Panc1 (cell line): Measurements from ENCODE around the gene USP6NL. TPM values are rescaled to one million over a fixed set of nuclear protein-coding genes. Genes with fewer than 3 reads are reported as not detected.

Source experiments
- ATAC-seq: fragments of 200-7000 bp; cut with Tn5 transposase; 2 replicates; pipeline ENCODE4 v1.9.1; 2020; ENCODE audit warnings: mild to moderate bottlenecking, moderate library complexity
- BruUV-seq: library from RNA; stranded (reverse); fragments of 400-500 nt; replicated peaks from 2 replicates; lab custom pipeline; 2021; lab: Mats Ljungman, UMichigan
- CTCF ChIA-PET: fragments of 300-600 bp; sonication (Branson Sonifier 250); formaldehyde crosslinking; loops from one replicate; lab custom pipeline; 2022; ENCODE audit warnings: antibody characterized with exemption; lab: Charles Lee
- POLR2A ChIA-PET: fragments of 300-600 bp; sonication (Branson Sonifier 250); formaldehyde crosslinking; loops from one replicate; lab custom pipeline; 2022; ENCODE audit warnings: antibody characterized with exemption; lab: Charles Lee
- DNase-seq: peaks from one replicate; pipeline ENCODE4 v3.0.0-alpha.2; 2010; ENCODE audit warnings: low read depth, low spot score
- H3K27ac ChIP-seq: 2 replicates; pipeline ENCODE4 v1.5.1; 2011; ENCODE audit warnings: mild to moderate bottlenecking, low read length, inconsistent platforms
- H3K27me3 ChIP-seq: fragments of 200-500 bp; sonication (Bioruptor generic); 2 replicates; pipeline ENCODE4 v1.6.0; 2014; ENCODE audit warnings: low read length, inconsistent platforms; ENCODE audit not compliant: control insufficient read depth, insufficient read depth
- H3K36me3 ChIP-seq: fragments of 200-500 bp; sonication (Bioruptor generic); 2 replicates; pipeline ENCODE4 v1.5.1; 2014; ENCODE audit warnings: inconsistent platforms, mild to moderate bottlenecking, low read length, moderate library complexity; ENCODE audit not compliant: control insufficient read depth, insufficient read depth
- H3K4me1 ChIP-seq: 2 replicates; pipeline ENCODE4 v1.5.1; 2011; ENCODE audit warnings: inconsistent platforms, mild to moderate bottlenecking, low read length, moderate library complexity; ENCODE audit not compliant: control insufficient read depth, insufficient read depth
- H3K4me3 ChIP-seq, 2 experiments: 2 replicates each; pipeline ENCODE4 v1.5.1; 2011 to 2012; ENCODE audit warnings: low read depth in 2 of 2, low read length in 2 of 2, mild to moderate bottlenecking in 2 of 2, inconsistent platforms in 1 of 2, moderate library complexity in 1 of 2
- H3K9me3 ChIP-seq: fragments of 200-500 bp; sonication (Bioruptor generic); 2 replicates; pipeline ENCODE4 v1.5.1; 2014; ENCODE audit warnings: low read depth, mild to moderate bottlenecking, inconsistent platforms, low read length, moderate library complexity; ENCODE audit not compliant: control insufficient read depth, insufficient read depth
- CTCF ChIP-seq: fragments of 450-650 bp; IDR thresholded peaks from 2 replicates; pipeline ENCODE4 v1.5.1; 2017; ENCODE audit warnings: mild to moderate bottlenecking
- POLR2AphosphoS5 ChIP-seq: IDR thresholded peaks from 2 replicates; pipeline ENCODE4 v1.6.1; 2012; ENCODE audit warnings: mild to moderate bottlenecking, low read depth, low read length, moderate library complexity
- REST ChIP-seq, 2 experiments: IDR thresholded peaks; 2 replicates each; pipeline ENCODE4 v1.6.1; 2011 to 2012; ENCODE audit warnings: low read depth in 2 of 2, control low read depth in 1 of 2, low read length in 1 of 2, mild to moderate bottlenecking in 1 of 2, moderate library complexity in 1 of 2; ENCODE audit not compliant: insufficient read depth in 1 of 2
- SIN3A ChIP-seq: IDR thresholded peaks from 2 replicates; pipeline ENCODE4 v1.6.1; 2012; ENCODE audit warnings: low read depth, mild to moderate bottlenecking, low read length, moderate library complexity, borderline replicate concordance; ENCODE audit not compliant: insufficient read depth
- TCF7L2 ChIP-seq: IDR thresholded peaks from 2 replicates; pipeline ENCODE4 v1.6.1; 2011; ENCODE audit warnings: mild to moderate bottlenecking, low read depth, low read length, inconsistent platforms
- in situ Hi-C: cut with HindIII; loops from 2 replicates; pipeline ENCODE4 v1.10.0; 2016; ENCODE audit warnings: low sequenced_read_pairs, low pct_unique_long_range_greater_than_20kb
- intact Hi-C: fragments of 100-400 bp; cut with micrococcal nuclease; formaldehyde crosslinking; loops from one replicate; pipeline ENCODE4 v1.10.0; 2022; ENCODE audit not compliant: unreplicated experiment
- total RNA-seq: library from RNA; stranded (reverse); gene quantifications from one replicate; pipeline ENCODE4 v1.2.1, GENCODE V29; 2021; ENCODE audit not compliant: unreplicated experiment

USP6NL gene
- total RNA-seq, 1 experiment from 2014 or later = 13.9 TPM

- BruUV-seq = no TSS peak
- in situ Hi-C loops (no loop called here), intact Hi-C loops (no loop called here)
- ATAC-seq = no peak
- H3K4me1 ChIP-seq = no peaks in the 10 kb centered on the region
- no peak overlapping the region for H3K27ac ChIP-seq
- ChIA-PET CTCF (no interaction called here), POLR2A (no interaction called here)
- H3K4me3 ChIP-seq = no peak overlapping the region
- H3K36me3 ChIP-seq = no peaks in the 10 kb centered on the region
- DNase-seq = no peak
- H3K9me3 ChIP-seq = no peaks in the 10 kb centered on the region
- TF ChIP-seq POLR2AphosphoS5 (no peak), TCF7L2 (no peak), SIN3A (no peak), REST (IDR thresholded peaks at IDR 0.05; ENCODE audit: insufficient read depth in 1 of 2, low read depth in 2 of 2, low read length in 1 of 2) (no peak), CTCF (no peak)
- H3K27me3 ChIP-seq = no peaks in the 10 kb centered on the region
Measured at GRCh38 chr10:11625019-11625735, 13.7 kb upstream of the USP6NL start.

- intact Hi-C loops = no loop called here
- Histone ChIP-seq H3K4me1 (peaks cover under 1% of the 10 kb centered on the region; the same call in 1 of the 2 replicates), H3K4me3 (no peak overlapping the region), H3K9me3 (no peaks in the 10 kb centered on the region), H3K27me3 (no peaks in the 10 kb centered on the region), H3K27ac (no peak overlapping the region), H3K36me3 (no peaks in the 10 kb centered on the region)
- ChIA-PET CTCF (no interaction called here), POLR2A (no interaction called here)
- ATAC-seq (no peak), DNase-seq (no peak)
- BruUV-seq = no TSS peak
- in situ Hi-C loops = no loop called here
- TF ChIP-seq REST (IDR thresholded peaks at IDR 0.05; ENCODE audit: insufficient read depth in 1 of 2, low read depth in 2 of 2, low read length in 1 of 2) (no peak), TCF7L2 (no peak), POLR2AphosphoS5 (no peak), CTCF (no peak), SIN3A (no peak)
Measured at GRCh38 chr10:11617233-11617632, 5.8 kb upstream of the USP6NL start.
